Stomach smooth muscle (tissue), 2 donors: ENCODE measurements around the gene KHDRBS1.
"Not testable (repeated sequence)": the region's sequence is repeated elsewhere in the genome, so short reads cannot be mapped to it uniquely, and the experiment has no call there.

Experiments used
- H3K27ac ChIP-seq: one replicate; pipeline ENCODE4 v1.7.0; 2013; ENCODE audit warnings: mild to moderate bottlenecking, low read length, inconsistent platforms
- H3K27me3 ChIP-seq, 2 donors: one replicate each; pipeline ENCODE4 v1.7.0; 2013; ENCODE audit warnings: low read length in 2 of 2; ENCODE audit not compliant: insufficient read depth in 2 of 2, control insufficient read depth in 1 of 2
- H3K36me3 ChIP-seq, 2 donors: one replicate each; pipeline ENCODE4 v1.7.0; 2013; ENCODE audit warnings: low read length in 2 of 2; ENCODE audit not compliant: control insufficient read depth in 2 of 2, insufficient read depth in 2 of 2
- H3K4me1 ChIP-seq: one replicate; pipeline ENCODE4 v1.7.0; 2013; ENCODE audit warnings: low read length; ENCODE audit not compliant: control insufficient read depth, insufficient read depth
- H3K4me3 ChIP-seq, 2 donors: one replicate each; pipeline ENCODE4 v1.7.0; 2013; ENCODE audit warnings: low read length in 2 of 2
- H3K9ac ChIP-seq, 2 donors: one replicate each; pipeline ENCODE4 v1.7.0; 2013; ENCODE audit warnings: low read length in 2 of 2, mild to moderate bottlenecking in 1 of 2
- H3K9me3 ChIP-seq, 2 donors: one replicate each; pipeline ENCODE4 v1.7.0; 2013; ENCODE audit warnings: low read length in 2 of 2; ENCODE audit not compliant: control insufficient read depth in 2 of 2
- donor health status: healthy.
- donor health status: Pancreatic carcinoma.

Gene KHDRBS1

DNA sequence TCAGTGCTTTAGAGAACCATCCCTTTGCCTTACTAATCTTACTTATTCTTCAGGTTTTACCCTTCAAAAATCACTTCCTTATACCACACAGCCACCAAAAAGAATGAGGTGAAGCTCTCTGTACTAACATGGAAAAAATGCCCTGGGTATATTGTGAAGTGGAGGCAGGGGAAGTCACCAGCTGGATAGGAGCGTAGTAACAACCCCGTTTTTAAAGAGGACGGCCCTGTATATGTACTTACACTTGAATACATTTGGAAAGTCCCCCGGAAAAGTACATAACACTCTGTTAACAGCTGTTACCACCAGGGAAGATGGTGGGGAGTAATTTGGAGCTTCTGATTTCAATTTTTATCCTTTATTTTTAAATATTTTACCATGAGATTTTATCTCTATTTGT lies 28.2 kb upstream of the KHDRBS1 start:
- peak overlapping the region; percentile 69 for H3K27ac ChIP-seq

DNA sequence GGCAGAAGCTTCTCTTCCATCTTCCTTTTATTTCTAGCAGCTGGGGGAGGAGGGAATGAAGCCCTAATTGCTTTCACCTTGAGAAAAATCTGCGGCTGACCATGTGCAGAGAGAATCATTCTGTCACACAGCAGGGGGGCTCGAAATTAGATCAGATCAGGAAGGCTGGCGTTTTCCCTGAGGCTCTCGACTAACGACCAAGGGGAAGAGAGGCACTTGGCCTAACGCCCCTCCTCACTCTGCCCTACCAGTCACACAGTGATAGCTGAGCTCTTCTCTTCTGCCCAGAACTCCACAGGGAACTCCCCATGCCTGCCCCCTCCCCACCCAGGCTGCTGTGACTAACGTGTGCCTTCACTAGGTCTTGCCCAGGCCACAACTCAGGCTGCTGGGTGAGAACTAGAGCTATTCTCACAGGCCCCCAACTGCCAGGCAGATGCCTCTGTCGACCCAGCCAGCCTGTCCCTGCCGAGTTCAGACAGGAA lies 26.5 kb upstream of the KHDRBS1 start:
- no peak overlapping the region for H3K27ac ChIP-seq
- no peaks in the 10 kb centered on the region for H3K36me3 ChIP-seq
- peaks cover 10% of the 10 kb centered on the region for H3K4me1 ChIP-seq
- no peaks in the 10 kb centered on the region for H3K9me3 ChIP-seq
- no peaks in the 10 kb centered on the region for H3K27me3 ChIP-seq
- no peak overlapping the region for H3K4me3 ChIP-seq
- no peak overlapping the region for H3K9ac ChIP-seq

More for the DNA sequence above, 28.2 kb upstream of the KHDRBS1 start:
- no peaks in the 10 kb centered on the region for H3K27me3 ChIP-seq
- peak overlapping the region; percentile 32 to 66 for H3K9ac ChIP-seq
- peak overlapping the region; percentile 8 to 40 for H3K4me3 ChIP-seq
- H3K4me1 ChIP-seq, result peaks cover 10% of the 10 kb centered on the region
- no peaks in the 10 kb centered on the region for H3K36me3 ChIP-seq
- H3K9me3 ChIP-seq, result no peaks in the 10 kb centered on the region

- no peak overlapping the region for H3K4me3 ChIP-seq
- no peak overlapping the region for H3K9ac ChIP-seq
- no peaks in the 10 kb centered on the region for H3K9me3 ChIP-seq
- peaks cover 4% of the 10 kb centered on the region for H3K4me1 ChIP-seq
- H3K27me3 ChIP-seq, result no peaks in the 10 kb centered on the region
- H3K36me3 ChIP-seq, result no peaks in the 10 kb centered on the region
- H3K27ac ChIP-seq, result no peak overlapping the region
Measured at GRCh38 chr1:31989964-31990363, 23.7 kb upstream of the KHDRBS1 start.

DNA sequence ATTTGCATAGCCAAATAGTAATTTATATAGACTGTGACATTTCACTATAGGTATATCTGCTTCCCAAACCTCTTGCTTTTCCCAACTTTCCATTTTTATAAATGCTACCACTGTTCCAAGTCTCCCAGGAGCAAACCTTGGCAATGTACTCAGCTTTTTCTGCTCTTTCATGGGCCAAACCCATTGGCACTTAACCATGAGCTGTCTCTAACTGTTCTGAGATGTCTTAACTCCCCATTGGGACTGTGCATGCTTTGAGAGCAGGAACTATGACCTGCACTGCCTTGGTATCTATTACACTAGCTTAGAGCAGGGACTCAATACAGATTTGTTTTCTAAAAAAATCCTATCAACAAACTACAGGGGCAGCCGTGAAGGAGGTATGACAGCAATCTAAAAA lies 22.5 kb upstream of the KHDRBS1 start:
- H3K4me3 ChIP-seq, result no peak overlapping the region
- H3K9ac ChIP-seq, result no peak overlapping the region
- no peak overlapping the region for H3K27ac ChIP-seq
- no peaks in the 10 kb centered on the region for H3K4me1 ChIP-seq
- H3K9me3 ChIP-seq, result no peaks in the 10 kb centered on the region
- no peaks in the 10 kb centered on the region for H3K27me3 ChIP-seq
- H3K36me3 ChIP-seq, result no peaks in the 10 kb centered on the region

DNA sequence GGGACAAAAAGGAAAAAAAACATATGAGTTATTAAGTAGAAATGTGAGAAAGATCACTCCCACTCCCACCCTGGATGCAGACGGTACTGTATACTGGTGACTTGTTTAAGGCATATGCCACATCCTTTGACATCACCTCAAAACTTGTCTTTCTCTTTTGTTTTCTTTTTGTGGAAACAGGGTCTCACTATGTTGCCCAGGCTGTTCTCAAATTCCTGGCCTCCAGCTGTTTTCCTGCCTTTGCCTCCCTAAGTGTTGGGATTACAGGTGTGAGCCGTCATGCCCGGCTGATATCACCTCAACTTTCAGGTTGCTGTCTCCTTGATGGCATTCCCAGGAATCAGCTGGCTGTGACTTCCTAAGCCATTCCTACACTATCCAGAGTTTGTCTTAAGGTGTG lies 18.4 kb upstream of the KHDRBS1 start:
- no peak overlapping the region for H3K4me3 ChIP-seq

DNA sequence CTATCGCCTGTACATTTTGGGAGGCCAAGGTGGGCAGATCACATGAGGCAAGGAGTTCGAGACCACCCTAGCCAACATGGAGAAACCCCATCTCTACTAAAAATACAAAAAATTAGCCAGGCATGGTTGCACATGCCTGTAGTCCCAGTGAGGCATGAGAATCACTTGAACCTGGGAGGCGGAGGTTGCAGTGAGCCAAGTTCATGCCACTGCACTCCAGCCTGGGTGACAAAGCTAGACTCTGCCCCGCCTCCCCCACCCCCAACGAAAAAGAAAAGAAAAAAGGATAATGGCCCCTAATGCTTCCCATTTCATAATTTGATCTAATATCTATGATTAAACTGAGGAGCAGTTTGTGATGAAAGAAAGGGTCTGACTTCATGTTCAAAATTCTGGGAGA lies 17.5 kb upstream of the KHDRBS1 start:
- H3K9me3 ChIP-seq, H3K36me3 ChIP-seq, H3K9ac ChIP-seq, H3K4me3 ChIP-seq, H3K27ac ChIP-seq, H3K27me3 ChIP-seq, H3K4me1 ChIP-seq: not testable (repeated sequence)

More for the DNA sequence above, 18.4 kb upstream of the KHDRBS1 start:
- Histone ChIP-seq H3K9ac (no peak overlapping the region), H3K27me3 (no peaks in the 10 kb centered on the region), H3K27ac (no peak overlapping the region), H3K4me1 (no peaks in the 10 kb centered on the region), H3K36me3 (no peaks in the 10 kb centered on the region), H3K9me3 (no peaks in the 10 kb centered on the region)

GRCh38 chr1:32001863-32002262 lies 11.8 kb upstream of the KHDRBS1 start:
- no peak overlapping the region for H3K9ac ChIP-seq
- no peak overlapping the region for H3K4me3 ChIP-seq
- H3K27ac ChIP-seq, result no peak overlapping the region
- no peaks in the 10 kb centered on the region for H3K36me3 ChIP-seq
- no peaks in the 10 kb centered on the region for H3K9me3 ChIP-seq
- no peaks in the 10 kb centered on the region for H3K4me1 ChIP-seq
- no peaks in the 10 kb centered on the region for H3K27me3 ChIP-seq

- H3K36me3 ChIP-seq, result not testable (repeated sequence)
Measured at GRCh38 chr1:32002285-32002684, 11.4 kb upstream of the KHDRBS1 start.

DNA sequence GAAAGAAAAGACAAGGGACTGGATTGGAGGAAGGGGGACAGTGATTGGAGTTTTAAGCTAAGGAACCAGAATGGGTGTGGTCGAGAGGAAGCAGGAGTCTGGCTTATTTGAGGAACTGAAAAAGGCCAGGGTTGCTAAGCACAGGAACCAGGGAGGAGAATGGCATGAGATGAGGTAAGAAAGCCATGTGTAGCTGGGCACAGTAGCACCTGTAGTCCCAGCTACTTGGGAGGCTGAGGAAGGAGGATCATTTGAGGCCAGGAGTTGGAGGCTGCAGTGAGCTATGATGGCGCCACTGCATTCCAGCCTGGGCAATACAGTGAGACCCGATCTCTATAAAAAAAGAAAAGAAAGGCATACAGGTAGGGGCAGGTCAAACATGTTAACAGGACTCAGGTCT lies 8.1 kb upstream of the KHDRBS1 start:
- Histone ChIP-seq H3K27ac (no peak overlapping the region), H3K9ac (no peak overlapping the region), H3K27me3 (peaks cover 0 to 2% of the 10 kb centered on the region in 2 donors), H3K9me3 (no peaks in the 10 kb centered on the region), H3K36me3 (no peaks in the 10 kb centered on the region), H3K4me3 (no peak overlapping the region), H3K4me1 (no peaks in the 10 kb centered on the region)

More at GRCh38 chr1:32002285-32002684, 11.4 kb upstream of the KHDRBS1 start:
- H3K4me3 ChIP-seq, H3K27ac ChIP-seq, H3K9me3 ChIP-seq, H3K27me3 ChIP-seq, H3K4me1 ChIP-seq, H3K9ac ChIP-seq: not testable (repeated sequence)

DNA sequence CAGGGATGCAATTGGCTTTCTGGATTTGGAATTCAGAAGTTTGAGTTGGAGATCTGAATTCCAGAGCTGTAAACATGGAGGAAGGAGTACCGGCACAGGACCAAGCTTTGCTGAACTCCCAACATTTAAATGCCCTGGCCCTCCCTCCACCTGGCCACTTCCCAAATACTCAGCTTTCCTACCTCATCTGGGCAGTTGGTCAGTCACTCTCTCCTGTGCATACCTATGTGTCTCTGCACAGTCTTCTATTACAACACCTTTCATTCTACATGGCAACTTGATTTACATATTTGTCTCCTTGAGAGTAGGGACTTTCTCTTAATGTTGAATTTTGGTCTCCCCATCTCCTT lies 6.1 kb upstream of the KHDRBS1 start:
- no peak overlapping the region for H3K27ac ChIP-seq
- H3K4me3 ChIP-seq, result no peak overlapping the region
- H3K27me3 ChIP-seq, result peaks cover 0 to 2% of the 10 kb centered on the region in 2 donors
- no peaks in the 10 kb centered on the region for H3K36me3 ChIP-seq
- no peak overlapping the region for H3K9ac ChIP-seq
- no peaks in the 10 kb centered on the region for H3K9me3 ChIP-seq
- peaks cover under 1% of the 10 kb centered on the region for H3K4me1 ChIP-seq

DNA sequence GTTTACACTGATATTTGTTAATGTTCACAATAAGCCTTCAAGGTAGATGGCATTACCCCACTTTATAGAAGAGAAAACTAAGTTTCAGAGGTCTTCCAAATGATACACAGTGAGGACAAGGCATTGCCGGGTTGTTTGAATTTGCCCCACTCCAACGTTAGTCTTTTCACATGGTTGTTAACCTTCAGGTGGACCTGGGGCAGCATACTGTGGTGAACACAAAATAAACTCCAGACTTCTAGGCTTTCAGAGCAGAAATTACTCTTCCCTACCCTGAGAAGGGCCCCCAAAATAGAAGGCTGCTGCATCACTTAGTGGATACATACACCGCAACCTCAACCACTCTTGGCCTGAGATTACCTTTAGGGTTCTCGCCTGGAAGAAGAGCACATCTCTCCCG lies 3.4 kb upstream of the KHDRBS1 start:
- Histone ChIP-seq H3K4me1 (peaks cover 3% of the 10 kb centered on the region), H3K9ac (no peak overlapping the region), H3K9me3 (no peaks in the 10 kb centered on the region), H3K27ac (no peak overlapping the region), H3K4me3 (no peak overlapping the region), H3K27me3 (peaks cover 0 to 2% of the 10 kb centered on the region in 2 donors), H3K36me3 (no peaks in the 10 kb centered on the region)
